Mammary epithelial cell (primary cell): ENCODE data around the gene TNNT2.

Experiments
- EZH2 ChIP-seq: IDR thresholded peaks from 2 replicates; pipeline ENCODE4 v1.6.1; 2012; ENCODE audit warnings: low read length, inconsistent platforms, borderline replicate concordance
- TF ChIP-seq, protein P1 (sequence below), 2 donors: IDR thresholded peaks in 1 of 2; conservative IDR thresholded peaks in 1 of 2; 2 replicates each; pipeline ENCODE4 v1.5.1; 2011 to 2012; ENCODE audit warnings: inconsistent platforms in 2 of 2, low read length in 2 of 2, mild to moderate bottlenecking in 2 of 2, control low read depth in 1 of 2, low read depth in 1 of 2; ENCODE audit not compliant: insufficient read depth in 1 of 2; ENCODE audit errors: extremely low read depth in 1 of 2

DNA sequence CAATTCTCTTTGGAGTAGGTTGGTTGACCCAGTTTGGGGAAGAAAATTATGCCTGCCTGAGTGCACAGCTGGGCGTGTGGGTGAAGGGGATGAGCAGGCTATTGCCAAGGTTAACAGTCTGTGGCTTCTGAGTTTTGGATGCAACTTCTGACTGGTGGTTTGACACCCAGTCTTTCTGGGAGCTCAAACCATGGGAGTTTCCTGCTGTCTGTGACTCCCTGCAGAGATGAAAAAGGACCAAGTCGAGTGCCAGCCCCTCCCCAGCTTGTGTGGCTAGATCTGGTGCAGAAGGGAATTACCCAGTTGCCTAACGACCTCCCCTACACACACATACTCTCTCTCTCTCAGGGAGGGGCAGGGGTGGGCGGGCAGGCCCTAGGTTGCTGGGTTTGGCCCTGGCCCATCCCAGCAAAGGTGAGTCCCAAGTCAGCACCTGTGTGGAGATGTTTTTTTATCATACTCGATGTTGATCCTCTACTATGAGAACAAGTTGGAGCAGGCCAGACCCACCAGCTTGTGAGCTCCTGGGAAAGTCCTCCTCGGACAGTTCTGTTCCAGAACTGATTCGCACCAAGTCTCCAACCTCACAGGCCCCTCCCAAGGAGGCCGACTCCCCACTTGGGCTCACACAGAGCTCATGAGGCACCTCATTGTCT, 66.0 kb downstream of the TNNT2 start:
- TF ChIP-seq, protein P1, sequence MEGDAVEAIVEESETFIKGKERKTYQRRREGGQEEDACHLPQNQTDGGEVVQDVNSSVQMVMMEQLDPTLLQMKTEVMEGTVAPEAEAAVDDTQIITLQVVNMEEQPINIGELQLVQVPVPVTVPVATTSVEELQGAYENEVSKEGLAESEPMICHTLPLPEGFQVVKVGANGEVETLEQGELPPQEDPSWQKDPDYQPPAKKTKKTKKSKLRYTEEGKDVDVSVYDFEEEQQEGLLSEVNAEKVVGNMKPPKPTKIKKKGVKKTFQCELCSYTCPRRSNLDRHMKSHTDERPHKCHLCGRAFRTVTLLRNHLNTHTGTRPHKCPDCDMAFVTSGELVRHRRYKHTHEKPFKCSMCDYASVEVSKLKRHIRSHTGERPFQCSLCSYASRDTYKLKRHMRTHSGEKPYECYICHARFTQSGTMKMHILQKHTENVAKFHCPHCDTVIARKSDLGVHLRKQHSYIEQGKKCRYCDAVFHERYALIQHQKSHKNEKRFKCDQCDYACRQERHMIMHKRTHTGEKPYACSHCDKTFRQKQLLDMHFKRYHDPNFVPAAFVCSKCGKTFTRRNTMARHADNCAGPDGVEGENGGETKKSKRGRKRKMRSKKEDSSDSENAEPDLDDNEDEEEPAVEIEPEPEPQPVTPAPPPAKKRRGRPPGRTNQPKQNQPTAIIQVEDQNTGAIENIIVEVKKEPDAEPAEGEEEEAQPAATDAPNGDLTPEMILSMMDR (conservative IDR thresholded peaks at IDR 0.05 in 1 of 2, IDR thresholded peaks at IDR 0.05 in 1 of 2; ENCODE audit: extremely low read depth in 1 of 2, insufficient read depth in 1 of 2, low read depth in 1 of 2, low read length in 2 of 2): no peak
- TF ChIP-seq EZH2: no peak
